NCI-H2081 (cell line): ENCODE data around the gene ZBED2.
"Not testable (repeated sequence)": the region's sequence is repeated elsewhere in the genome, so short reads cannot be mapped to it uniquely, and the experiment has no call there.

Source experiments
- DNase-seq, 2 experiments: peaks; one replicate each; lab custom pipeline; 2025; lab: John Stamatoyannopoulos, UW

ZBED2 gene

DNA sequence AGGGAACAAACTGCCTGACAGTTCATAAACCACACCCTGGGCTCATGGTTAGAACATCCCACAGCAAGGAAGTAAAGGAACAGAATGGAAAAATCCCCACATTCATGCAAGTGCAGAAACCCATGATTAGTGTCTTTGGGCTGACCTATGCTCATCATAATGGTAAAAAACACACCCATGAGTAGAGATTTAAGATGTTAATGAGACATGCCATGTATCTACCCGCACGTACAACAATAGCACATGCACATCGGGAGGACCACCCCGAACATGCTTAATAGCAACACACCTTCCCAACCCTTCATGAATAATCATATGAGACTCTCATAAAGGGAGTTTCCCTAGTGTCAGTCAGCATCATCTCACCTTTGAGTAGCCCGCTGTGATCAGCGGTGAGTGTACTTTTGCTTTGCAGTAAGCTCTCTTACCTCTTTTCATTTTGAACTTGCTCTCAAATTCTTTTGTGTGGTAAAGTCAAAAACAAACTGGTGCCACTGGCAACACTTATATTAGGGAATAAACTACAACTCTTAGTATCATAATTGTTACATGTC, 23.2 kb downstream of the ZBED2 start:
- no peak for DNase-seq

DNA sequence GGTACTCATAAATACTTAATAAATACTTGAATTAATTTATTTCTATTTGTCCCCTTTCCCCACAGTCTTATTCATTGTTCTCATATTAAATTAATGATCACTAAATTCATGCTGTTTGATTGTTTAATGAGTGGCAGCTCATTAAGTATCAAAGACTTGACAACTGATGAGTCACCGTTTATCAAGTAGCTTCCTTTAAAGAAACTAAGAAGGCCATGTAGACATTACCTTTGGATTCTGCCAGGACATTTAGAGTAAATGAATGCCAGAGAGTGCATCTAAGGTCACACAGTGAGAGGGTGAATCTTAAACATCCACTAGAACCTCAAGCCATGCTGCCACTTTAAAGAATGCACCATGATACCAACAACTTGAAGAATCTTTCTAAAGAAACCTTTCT, 23.9 kb downstream of the ZBED2 start:
- DNase-seq: no peak

- DNase-seq: no peak
Observed at GRCh38 chr3:111570404-111571030, 24.6 kb downstream of the ZBED2 start.

GRCh38 chr3:111568911-111569310, 26.2 kb downstream of the ZBED2 start:
- no peak for DNase-seq

DNA sequence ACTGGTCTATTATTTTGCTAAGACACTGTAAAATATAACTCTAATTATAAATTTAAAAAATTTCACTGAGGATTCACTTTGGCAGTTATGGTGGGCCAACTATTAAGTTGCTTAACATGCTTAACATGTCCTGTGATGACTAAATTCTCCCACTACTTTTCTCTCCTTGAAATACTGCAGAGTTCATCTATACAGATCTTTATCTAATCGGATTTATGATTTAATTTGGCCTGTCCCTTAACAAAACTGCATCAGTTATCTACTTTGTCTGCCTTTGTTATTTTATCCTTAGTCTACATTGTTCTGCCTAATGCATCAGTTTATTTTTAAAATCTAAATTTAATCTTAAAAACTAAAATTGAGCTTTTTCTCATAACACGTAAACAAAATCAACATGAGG, 26.8 kb downstream of the ZBED2 start:
- DNase-seq: no peak

- no peak for DNase-seq
Observed at GRCh38 chr3:111566844-111567243, 28.3 kb downstream of the ZBED2 start.

GRCh38 chr3:111561902-111562301, 33.2 kb downstream of the ZBED2 start:
- not testable (repeated sequence) for DNase-seq

DNA sequence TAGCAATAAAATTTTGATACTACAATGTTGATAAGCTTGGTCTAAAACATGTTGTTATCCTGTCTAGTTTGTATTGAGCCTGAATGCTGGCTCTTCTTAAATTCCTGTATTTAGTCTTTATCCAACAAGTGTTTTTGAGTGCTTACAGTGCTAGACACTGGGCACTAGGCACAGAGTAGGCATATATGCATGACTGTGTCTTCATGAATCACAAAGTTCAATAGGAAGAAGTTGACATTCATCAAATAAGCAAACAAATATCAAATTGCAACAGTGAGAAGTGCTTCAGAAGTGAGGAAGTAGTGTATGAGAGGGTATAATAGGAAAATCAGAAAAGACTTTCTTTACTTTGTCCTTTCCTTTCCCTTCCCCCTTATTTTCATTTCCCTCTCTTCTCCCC, 46.4 kb downstream of the ZBED2 start:
- no peak for DNase-seq

DNA sequence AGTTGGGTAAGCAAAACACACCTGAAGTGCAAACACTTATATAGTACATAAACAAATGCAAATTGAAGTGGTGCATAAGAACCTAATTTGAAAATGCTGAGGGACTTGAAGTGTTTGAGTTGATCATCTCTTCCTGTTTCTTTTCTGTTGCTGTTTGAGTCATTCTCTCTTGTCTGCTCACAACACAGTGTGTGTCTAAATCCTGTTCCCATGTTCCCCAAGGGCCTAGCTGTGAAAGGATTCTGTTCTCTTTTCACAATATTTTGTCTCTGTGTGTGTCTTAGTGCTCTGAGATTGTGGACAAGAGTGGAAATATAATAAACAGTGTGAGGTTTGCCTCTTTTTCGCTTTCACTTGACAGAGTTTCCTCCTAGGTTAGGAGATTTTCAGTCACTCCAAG, 47.1 kb downstream of the ZBED2 start:
- no peak for DNase-seq

GRCh38 chr3:111547631-111548030, 47.5 kb downstream of the ZBED2 start:
- no peak for DNase-seq

- DNase-seq: no peak
Observed at GRCh38 chr3:111545349-111545748, 49.8 kb downstream of the ZBED2 start.
